Progenitor cell of endocrine pancreas (in vitro differentiated cells): ENCODE data around the gene DGAT2L6. TPM values are rescaled to one million over a fixed set of nuclear protein-coding genes. Genes with fewer than 3 reads are reported as not detected.

ENCODE experiments used
- DNase-seq: peaks from one replicate; pipeline ENCODE4 v3.0.0; 2021; ENCODE audit warnings: low spot score; ENCODE audit not compliant: unreplicated experiment
- H3K27ac Mint-ChIP-seq: 2 replicates; pipeline ENCODE4 v1.8.0; 2021; ENCODE audit warnings: mild to moderate bottlenecking, moderate library complexity, mixed read lengths
- H3K27me3 Mint-ChIP-seq: 2 replicates; pipeline ENCODE4 v1.8.0; 2021; ENCODE audit warnings: mixed read lengths
- H3K36me3 Mint-ChIP-seq: 2 replicates; pipeline ENCODE4 v1.8.0; 2022; ENCODE audit warnings: mixed read lengths; ENCODE audit not compliant: insufficient read depth
- H3K4me1 Mint-ChIP-seq: 2 replicates; pipeline ENCODE4 v1.8.0; 2021; ENCODE audit warnings: low read depth, mixed read lengths
- H3K4me3 Mint-ChIP-seq: 2 replicates; pipeline ENCODE4 v1.8.0; 2021; ENCODE audit warnings: low read depth, mild to moderate bottlenecking, moderate library complexity, mixed read lengths
- H3K9me3 Mint-ChIP-seq: 2 replicates; pipeline ENCODE4 v1.8.0; 2021; ENCODE audit warnings: low read depth, mixed read lengths
- total RNA-seq: library from RNA; stranded (reverse); gene quantifications from 2 replicates; pipeline ENCODE4 v1.2.1, GENCODE V29; 2021
- TF ChIP-seq, protein P1 (sequence below): fragments of 200-600 bp; sonication (generic); IDR thresholded peaks from one replicate; pipeline ENCODE4 v1.5.0; 2021; ENCODE audit warnings: antibody characterized with exemption, mild to moderate bottlenecking; ENCODE audit not compliant: unreplicated experiment

DGAT2L6 gene
- total RNA-seq, 1 donor from 2014 or later: not detected

DNA sequence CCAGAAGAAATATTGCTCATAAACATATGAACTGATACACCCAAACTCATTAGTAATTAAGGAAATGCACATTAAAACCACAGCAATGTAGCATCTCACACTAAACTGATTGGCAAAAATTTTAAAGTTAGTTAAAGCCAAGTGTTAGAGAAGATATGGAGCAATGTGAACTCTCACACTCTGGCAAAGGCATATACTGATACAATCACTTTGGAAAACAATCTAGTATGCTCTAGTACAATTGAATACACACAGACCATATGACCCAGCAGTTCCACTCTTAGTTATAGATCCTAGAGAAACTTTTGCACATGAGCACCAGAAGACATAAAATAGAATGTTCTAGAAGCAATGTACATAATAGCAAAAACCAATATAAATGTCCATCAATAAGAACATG lies 48.8 kb downstream of the DGAT2L6 start:
- Mint-ChIP-seq H3K4me1 (no peaks in the 10 kb centered on the region), H3K36me3 (no peaks in the 10 kb centered on the region), H3K27ac (no peak overlapping the region), H3K27me3 (no peaks in the 10 kb centered on the region), H3K9me3 (peaks cover 13% of the 10 kb centered on the region), H3K4me3 (no peak overlapping the region)
- DNase-seq: no peak
- TF ChIP-seq, protein P1, sequence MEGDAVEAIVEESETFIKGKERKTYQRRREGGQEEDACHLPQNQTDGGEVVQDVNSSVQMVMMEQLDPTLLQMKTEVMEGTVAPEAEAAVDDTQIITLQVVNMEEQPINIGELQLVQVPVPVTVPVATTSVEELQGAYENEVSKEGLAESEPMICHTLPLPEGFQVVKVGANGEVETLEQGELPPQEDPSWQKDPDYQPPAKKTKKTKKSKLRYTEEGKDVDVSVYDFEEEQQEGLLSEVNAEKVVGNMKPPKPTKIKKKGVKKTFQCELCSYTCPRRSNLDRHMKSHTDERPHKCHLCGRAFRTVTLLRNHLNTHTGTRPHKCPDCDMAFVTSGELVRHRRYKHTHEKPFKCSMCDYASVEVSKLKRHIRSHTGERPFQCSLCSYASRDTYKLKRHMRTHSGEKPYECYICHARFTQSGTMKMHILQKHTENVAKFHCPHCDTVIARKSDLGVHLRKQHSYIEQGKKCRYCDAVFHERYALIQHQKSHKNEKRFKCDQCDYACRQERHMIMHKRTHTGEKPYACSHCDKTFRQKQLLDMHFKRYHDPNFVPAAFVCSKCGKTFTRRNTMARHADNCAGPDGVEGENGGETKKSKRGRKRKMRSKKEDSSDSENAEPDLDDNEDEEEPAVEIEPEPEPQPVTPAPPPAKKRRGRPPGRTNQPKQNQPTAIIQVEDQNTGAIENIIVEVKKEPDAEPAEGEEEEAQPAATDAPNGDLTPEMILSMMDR: no peak

DNA sequence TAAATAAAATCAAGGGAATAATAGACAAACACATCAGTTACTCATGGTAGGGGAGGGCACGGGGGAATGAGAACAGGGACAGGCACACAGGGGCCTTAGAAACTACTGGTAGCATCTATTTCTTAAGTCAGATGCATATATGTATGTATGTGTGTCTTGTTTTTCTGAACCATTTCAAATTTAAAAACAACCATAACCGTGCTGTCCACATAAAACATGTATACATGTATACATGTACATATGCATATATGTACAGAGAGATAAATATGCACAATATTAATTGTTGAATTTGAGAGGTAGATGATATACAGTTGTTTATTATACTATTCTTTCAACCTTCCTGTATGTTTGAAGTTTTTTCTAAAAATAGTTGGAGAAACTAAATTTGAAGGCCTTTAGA lies 49.4 kb downstream of the DGAT2L6 start:
- no peak overlapping the region for H3K27ac Mint-ChIP-seq
- peaks cover 9% of the 10 kb centered on the region for H3K9me3 Mint-ChIP-seq
- H3K36me3 Mint-ChIP-seq: no peaks in the 10 kb centered on the region
- TF ChIP-seq, protein P1: no peak
- H3K4me1 Mint-ChIP-seq: no peaks in the 10 kb centered on the region
- no peak for DNase-seq
- H3K27me3 Mint-ChIP-seq: no peaks in the 10 kb centered on the region
- H3K4me3 Mint-ChIP-seq: no peak overlapping the region

DNA sequence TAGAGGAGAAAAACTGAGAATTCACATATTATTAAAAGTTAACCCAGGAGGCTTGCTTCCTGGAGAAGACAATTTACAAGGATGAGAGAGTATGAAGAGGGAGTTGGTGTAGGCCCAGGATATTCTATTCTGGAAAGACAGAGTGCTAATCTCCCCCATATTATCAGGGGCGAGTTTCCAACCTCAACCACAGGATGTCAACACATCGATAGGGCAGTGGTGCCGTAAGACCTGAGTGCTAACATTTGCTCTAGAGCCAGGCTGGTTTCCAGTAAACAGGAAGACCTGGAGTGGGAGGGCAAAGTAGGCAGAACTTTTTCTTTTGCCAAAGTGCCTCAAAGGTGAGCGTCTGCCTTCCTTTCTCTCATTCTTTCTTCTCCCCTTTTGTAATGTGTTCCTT lies 54.4 kb downstream of the DGAT2L6 start:
- peaks cover 6% of the 10 kb centered on the region for H3K9me3 Mint-ChIP-seq
- no peaks in the 10 kb centered on the region for H3K36me3 Mint-ChIP-seq
- H3K27me3 Mint-ChIP-seq: no peaks in the 10 kb centered on the region
- H3K27ac Mint-ChIP-seq: no peak overlapping the region
- no peaks in the 10 kb centered on the region for H3K4me1 Mint-ChIP-seq
- TF ChIP-seq, protein P1: no peak
- DNase-seq: no peak
- no peak overlapping the region for H3K4me3 Mint-ChIP-seq

DNA sequence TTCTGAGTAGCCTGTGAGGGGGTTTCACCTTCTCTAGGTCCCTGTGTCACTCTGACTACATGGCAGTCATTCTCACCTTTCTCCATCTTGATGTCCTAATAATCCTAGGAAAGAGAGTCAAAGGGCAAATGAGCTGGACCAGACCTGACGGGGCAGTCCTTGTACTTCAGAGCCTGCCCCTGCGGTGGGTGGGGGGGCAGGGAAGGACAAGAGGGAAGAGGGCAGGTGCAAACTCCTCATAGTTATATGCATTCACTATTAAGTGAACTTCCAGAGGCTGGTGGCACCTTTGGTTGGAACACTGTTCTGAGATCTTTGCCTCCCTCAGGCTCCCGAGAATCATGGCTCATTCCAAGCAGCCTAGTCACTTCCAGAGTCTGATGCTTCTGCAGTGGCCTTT lies 57.1 kb downstream of the DGAT2L6 start, which contains the start of gene AWAT1:
AWAT1 (plus strand) TSS at position 301 of the 400 bp plus-strand sequence; CDS start at position 342, 41 bp downstream.
- Mint-ChIP-seq H3K4me3 (no peak within 1 kb of the TSS), H3K36me3 (no peaks in the 10 kb centered on the region), H3K27ac (no peak within 1 kb of the TSS), H3K27me3 (no peaks in the 10 kb centered on the region), H3K4me1 (no peaks in the 10 kb centered on the region), H3K9me3 (peaks cover 9% of the 10 kb centered on the region)
- TF ChIP-seq, protein P1: no peak
- DNase-seq: no peak

DNA sequence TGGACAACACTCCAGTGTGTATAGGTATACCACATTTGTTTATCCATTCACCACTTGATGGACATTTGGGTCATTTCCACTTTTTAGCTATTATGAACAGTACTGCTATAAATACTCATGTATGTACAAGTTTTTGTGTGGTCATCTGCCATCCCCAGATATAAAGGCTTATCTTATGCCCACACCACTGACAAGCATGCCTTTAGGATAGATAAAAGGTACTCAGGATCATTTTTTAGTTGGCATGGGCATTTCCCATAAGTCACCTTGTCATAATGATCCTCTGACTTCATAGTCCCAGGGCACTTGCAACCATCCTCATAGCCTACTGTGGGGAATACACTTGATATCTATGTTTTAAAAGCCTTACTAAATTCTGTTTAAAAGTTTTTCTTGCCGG lies 63.5 kb downstream of the DGAT2L6 start:
- DNase-seq: no peak
- no peak overlapping the region for H3K4me3 Mint-ChIP-seq
- H3K4me1 Mint-ChIP-seq: no peaks in the 10 kb centered on the region
- TF ChIP-seq, protein P1: no peak
- no peaks in the 10 kb centered on the region for H3K36me3 Mint-ChIP-seq
- no peak overlapping the region for H3K27ac Mint-ChIP-seq
- peaks cover 7% of the 10 kb centered on the region for H3K9me3 Mint-ChIP-seq
- H3K27me3 Mint-ChIP-seq: no peaks in the 10 kb centered on the region
